COLO668 (cell line): ENCODE data around the gene CNBP.
"Not testable (repeated sequence)": the region's sequence is repeated elsewhere in the genome, so short reads cannot be mapped to it uniquely, and the experiment has no call there.

Source experiments
- DNase-seq: peaks from one replicate; lab custom pipeline; 2025; ENCODE audit not compliant: unreplicated experiment; lab: John Stamatoyannopoulos, UW

CNBP gene

DNA sequence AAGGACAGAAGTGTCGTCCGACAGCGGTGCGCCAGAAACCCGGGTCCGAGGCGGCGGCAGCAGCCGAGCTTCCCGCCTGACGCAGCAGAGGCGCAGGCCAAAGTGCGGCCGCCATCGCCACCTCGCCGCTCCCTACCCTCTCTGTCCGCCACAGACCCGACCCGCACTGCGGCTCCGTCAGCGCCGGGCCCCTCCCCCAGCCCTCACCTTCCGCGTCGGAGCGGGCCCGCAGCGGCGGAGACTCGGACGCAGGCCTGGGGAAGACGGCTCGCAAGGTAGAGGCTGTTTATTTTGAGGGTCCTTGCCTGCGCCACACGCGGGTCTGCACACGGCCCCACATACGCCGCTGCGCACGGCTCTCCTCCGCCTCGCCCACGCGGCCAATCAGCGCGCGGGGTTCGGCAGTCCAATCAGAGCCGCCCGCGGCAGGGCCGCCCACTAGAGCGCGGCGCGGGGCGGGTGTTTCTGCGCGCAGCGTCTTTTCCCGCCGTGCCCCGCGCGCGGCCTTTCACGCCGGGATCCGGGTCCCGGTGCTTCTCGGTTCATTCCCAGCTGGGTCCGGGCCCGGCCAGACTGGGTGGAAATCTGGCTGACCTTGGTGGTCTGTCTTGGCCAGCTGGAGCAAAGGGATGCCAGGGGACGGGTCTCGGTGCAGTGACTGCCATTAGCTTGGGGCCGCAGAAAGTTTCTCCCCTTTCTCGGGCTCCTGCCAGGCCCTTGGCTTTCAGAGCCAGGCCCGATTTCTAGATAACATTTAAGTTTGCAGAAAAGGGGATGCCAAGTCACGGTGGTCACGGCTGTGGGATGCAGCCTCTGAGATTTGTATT, at the start of gene CNBP:
Gene CNBP, minus strand, starts transcription at position 328 of the 827 bp plus-strand sequence. CDS start 12,139 bp downstream, outside the sequence.
- DNase-seq, result peak; percentile 95

DNA sequence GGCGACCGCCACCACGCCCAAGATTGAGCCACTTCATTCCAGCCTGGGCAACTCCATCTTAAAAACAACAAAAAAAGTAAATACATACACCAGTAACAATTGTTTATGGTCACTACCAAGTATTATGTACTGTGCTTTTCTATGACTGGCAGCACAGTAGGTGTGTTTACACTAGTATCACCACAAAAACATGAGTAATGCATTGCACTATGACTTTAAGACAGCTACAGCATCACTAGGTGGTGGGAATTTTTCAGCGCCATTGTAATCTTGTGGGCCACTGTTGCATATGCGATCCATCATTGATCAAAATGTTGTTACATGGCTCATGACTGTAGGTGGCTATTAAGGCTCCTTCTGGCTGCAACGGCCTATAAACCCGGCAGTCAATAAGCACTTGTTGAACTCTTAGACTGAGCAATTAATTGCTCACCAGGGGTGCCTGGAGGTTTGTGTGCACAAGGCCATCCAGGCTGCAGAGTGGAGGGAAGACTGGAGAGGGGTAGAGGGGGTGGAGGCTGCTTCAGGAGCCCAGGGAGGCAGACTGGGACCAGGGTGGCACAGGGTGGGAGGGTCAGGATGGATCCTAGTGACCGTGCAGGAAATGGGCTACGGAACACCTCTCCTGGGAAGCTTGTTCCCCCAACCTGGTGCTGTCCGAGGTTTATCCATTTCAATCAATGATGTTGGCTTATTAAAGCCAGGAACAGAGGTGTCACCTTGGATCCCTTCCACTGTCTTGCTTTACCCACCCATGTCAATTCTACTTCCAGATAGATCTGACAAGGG, 47.8 kb upstream of the CNBP start:
- no peak for DNase-seq

DNA sequence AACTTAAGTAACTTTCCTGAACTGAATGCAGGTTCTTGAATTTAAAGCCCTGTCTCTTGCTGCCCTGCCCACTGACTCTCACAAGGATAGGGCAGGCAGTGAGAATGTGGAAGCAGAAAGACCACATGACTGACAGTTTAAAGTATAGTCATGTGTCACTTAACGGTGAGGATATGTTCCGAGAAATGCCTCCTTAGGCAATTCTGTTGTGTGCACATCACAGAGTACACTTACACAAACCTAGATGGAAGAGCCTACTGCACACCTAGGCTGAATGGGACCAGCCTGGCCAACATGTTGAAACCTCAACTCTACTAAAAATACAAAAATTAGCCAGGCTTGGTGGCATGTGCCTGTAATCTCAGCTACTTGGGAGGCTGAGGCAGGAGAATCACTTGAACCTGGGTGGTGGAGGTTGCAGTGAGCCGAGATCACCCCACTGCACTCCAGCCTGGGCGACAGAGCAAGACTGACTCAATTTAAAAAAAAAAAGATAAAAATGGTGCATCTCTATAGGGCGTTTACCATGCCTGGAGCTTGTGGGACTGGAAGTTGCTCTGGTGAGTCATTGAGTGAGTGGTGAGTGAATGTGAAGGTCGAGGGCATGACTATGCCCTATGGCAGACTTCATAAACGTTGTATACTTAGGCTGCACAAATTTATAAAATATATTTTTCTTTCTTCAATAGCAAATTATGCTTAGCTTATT, 46.8 kb upstream of the CNBP start:
- DNase-seq, result no peak

DNA sequence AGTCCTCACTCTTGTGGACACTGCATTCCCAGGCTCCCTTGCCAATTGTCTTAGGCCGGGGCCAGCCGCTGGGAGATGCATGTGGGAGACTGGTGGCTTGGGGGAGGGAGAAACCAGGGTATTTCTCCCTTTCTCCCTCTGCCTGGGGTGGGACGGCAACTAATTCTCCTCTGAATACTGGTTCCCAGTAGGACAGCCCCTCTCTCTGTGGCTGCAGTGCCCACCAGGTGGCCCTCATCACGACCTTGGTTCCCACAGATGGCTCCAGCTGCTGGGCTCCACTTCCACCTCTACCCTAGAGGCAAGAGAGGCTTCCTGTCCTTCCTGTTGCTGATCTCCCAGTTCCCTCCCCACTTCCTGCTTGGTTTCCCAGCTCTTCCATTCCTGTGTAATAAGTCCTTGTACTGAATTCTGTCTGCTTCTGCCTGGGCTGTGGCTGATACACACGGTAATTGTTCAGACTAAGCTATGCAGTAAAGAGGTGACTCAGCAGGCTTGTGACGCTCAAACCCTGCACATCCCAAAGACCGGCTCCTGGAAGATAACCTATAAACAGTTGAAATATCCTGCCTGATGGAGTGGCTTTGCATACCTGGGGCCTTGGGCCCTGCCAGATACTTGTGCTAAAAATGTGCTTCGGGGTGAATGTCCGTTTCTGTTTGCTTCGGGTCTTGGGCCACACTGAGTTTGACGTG, 45.3 kb upstream of the CNBP start:
- DNase-seq, result no peak

DNA sequence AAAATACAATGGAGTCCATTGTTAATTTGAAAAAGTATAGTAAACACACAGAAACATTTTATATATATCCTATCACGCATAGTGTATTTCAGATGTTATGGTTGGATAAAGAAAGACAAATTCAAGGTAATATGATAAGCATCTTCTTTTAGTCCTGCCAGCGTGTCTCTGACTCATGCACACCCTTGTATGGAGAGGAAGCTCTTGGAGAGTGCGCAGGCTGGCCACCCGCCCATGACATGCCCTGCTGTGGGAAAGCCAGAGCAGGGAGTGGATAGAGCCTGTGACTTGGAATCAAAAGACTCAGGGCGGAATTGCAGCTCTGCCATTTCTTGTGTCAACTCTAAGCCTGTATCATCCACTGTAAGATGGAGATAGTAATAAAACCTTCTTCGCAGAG, 42.7 kb upstream of the CNBP start:
- DNase-seq, result peak; percentile 8

DNA sequence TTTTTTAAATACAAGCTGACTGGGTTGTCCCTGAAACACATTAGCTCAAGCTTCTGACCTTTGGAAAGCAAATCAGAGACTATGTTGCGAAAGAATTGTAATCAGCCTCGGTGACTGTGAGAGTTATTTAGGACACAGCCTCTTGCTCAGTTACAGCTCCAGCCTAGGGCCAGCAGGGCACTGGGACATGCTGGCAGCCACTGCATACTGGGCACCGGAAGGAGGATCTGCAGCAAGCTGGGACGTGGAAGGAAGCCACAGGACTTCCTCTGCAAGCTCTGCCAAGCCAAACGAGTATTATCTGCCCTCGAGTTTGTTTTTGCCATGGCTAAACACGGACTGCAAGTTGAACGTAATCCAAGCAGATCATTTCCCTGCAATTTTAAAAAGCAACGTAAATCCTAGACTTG, 41.3 kb upstream of the CNBP start:
- DNase-seq, result no peak

DNA sequence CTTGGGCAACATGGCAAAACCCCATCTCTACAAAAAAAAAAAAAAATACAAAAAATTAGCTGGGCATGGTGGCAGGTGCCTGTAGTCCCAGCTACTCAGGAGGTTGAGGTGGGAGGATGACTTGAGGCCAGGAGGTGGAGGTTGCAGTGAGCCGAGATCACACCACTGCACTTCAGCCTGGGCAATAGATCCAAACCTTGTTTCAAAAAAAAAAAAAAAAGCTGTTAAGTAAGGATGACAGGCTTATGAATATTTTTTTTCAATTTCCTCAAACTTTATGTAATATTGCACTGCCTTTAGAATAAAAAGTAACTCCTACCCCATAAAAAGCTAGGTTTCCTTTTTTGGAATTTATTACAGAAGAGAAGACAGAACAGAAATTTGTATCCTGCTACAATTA, 40.7 kb upstream of the CNBP start:
- DNase-seq, result not testable (repeated sequence)

DNA sequence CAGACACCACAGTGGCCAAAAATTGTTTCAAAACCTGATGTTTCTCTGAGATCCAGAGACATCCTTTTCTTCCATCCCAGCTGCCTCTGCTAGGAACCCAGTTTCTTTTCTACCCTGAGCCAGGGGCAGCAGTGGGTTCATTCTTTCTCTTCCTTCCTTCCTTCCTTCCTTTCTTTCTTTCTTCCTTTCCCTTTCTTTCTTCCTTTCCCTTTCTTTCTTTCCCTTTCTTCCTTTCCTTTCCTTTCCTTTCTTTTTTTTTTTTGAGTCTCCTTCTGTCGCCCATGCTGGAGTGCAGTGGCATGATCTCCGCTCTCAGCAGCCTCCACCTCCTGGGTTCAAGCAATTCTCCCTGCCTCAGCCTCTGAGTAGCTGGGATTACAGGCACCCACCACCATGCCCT, 35.0 kb upstream of the CNBP start:
- DNase-seq, result no peak

DNA sequence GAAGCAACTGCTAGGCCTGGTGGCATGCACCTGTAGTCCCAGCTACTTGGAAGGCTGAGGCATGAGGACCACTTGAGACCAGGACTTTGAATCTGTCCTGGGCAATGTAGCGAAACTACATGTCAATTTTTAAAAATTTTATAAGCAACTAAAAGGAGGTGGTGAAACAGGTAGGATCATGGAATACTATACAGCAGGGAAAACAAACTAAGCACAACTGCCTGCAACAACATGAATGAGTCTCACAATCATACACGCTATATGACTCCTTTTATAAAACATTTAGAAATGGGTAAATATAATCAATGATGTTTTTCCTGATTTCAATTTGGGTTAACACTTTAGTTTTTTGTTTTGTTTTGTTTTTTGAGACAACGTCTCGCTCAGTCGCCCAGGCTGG, 29.5 kb upstream of the CNBP start:
- DNase-seq, result no peak

DNA sequence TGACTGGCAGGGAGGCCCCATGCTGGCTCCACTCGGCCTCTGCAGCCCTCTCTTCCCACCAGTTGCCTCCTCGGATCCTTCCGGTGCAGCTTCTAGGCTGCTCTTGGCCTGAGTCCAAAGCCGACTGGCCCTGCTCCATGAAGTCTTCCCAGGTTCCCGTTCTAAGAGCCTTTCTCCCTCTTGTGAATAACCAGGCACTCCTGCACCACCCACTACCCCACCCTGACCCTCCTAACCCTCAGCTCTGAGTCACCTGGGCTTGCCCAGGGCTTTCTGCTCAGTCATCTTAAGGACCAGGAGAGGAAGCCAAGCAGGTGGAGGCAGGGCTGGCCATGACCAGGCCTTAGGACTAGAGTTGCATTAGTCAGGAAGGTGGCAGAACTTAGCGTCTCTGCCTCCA, 28.1 kb upstream of the CNBP start:
- DNase-seq, result peak; percentile 35

DNA sequence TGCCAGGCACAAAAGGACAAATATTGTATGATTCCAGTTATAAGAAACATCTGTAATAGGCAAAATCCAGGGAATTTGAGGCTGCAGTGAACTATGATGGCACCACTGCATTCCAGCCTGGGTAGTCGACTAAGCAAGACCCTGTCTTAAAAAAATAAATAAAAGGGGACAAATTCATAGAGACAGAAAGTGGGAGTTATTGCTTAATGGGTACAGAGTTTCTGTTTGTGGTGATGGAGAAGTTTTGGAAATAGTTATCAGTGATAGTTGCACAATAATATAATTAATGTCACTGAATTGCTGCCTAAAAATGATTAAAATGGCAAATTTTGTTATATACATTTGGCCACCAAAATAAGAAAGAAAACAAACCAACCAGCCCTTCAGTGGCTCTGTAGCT, 27.6 kb upstream of the CNBP start:
- no peak for DNase-seq

DNA sequence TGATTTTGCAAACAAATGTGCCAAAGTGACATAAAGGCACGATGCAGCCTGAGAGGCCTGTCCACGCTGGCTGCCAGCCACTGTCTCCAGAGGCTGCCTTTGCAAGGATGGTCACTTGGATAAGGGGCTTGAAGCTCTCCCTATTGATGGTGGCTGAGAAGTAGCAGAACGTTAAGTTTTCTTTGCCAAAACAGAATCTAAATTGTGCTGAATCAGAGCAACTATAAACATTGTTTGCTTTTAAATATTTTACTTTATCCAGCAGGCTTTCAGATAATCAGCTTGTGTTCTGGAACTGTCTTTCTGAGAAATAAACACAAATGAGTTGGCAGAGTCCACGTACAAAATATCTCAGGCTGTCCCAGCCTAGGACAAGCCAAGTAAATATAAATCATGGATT, 23.8 kb upstream of the CNBP start:
- DNase-seq, result no peak

DNA sequence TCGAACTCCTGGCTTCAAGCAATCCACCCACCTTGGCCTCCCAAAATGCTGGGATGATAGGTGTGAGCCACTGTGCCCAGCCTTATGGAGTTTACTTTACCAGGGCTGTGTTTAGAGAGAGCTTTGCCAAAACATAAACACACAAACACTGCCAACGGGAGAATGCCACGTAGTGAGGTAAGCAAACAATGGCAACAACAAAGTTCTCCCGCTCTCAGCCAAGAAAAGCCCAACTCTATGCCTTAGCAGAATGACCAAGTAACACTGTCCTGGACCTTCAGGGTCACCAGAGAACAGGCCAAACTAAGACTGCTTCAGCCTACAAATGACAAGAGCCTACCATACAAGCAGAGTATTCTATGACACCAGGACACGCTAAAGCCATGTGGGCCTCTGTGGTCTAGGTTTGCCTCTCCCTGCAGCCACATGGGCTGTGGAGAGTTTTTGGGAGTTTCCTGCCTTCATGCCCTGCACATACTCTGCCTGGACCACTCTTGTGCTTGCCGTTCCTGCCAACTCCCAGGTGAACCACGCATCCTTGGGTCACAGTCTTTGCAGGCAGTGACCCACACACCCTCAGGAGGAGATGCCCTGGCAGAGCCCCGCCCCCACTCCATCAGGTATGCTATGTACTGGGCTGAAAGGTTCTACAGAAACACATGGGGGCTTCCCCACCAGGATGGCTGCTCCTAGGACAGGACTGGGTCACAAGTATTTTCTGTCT, 21.6 kb upstream of the CNBP start:
- DNase-seq, result no peak

DNA sequence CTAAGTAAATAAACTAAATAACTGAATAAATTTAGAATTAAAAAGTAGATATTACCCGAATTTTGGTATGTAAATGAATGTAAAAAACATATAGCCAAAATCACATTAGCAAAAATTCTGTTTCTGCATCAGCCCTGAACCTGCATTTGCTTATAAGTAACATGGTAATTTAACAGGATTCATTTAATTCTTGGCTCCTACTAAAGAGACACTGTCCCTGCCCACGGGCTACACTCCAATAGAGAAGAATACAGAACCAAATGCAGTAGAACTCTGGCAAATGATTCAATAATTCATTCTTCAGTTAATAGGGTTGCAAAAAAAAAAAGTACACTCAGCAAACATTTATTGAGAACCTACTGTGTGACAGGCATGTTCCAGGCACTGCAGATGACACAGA, 20.8 kb upstream of the CNBP start:
- no peak for DNase-seq

DNA sequence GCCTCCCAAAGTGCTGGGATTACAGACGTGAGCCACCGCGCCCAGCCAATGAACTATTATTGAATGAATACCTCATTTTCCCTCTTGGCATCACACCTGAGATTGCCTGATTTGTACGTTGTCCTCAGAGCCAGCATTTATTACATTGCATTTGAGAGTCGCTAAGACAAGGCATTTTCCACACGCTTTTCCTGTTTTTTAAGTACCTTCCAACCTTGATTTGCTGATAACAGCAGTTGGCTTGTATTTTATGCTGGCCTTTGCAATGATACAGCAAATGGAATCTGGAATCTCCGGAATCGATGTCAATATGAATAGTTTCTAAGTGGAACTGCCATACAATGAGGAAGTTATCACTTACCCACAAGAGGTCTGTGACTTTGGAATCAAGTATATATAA, 15.7 kb upstream of the CNBP start:
- DNase-seq, result no peak

DNA sequence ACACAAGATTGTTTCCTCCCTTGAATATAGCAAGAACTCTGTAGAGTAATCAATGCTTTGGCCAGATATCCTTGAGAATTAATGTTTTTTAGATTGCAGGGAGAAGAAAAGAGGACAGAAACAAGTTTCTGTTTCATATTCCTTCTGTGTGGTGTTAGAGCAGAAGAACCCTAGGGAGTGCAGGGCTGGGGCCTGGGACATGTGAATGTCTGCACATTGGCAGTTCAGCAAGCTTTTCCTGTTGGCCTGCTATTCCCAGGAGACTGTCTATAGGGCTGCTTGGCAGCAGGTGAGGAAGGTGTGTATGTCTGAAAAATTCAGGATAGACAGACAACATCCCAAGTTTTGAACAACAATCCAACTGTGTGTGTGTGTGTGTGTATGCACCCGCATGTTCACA, 13.6 kb upstream of the CNBP start:
- DNase-seq, result no peak

DNA sequence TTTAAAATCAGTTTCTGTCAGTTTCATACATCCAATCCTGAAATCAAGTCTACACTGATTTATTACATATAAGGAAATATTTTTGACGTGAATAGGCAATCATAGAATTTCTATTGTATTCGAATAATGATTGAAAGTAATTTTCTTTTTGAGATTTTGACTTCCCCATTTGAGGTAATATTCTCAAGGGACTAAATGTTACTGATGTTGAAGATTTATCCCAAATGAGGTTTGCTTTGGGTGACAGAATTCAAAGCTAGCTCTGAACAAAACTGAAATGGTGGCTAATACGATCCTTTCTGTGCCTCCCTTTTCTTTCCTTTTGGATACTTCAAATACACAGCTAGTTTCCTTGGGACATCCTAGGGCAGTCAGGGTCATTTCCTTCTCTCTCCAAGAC, 12.9 kb upstream of the CNBP start:
- DNase-seq, result no peak

DNA sequence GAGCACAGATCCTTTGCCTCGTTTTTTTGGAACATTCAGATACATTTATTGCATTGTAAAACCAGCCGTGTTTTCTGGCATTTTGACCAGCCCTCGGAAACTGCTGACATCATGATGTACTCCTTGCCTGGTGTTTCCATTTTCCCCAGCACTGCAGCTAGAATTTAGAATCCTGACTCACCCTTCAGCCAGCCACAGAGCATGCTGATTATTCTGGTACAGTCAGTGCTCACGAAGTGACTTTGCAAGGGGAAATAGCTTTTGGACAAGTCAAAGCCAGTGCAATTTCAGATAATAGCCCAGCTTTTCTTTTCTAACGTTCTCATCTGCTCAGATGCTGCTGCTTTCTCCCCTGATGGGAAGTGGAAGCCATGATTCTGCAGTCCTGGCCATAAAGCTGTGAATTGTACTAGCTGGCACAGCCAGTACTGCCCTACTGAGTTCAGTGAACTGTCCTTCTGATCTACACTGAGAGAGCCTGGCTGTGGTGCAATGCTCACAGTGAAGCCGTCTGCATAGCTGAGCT, 12.1 kb upstream of the CNBP start:
- no peak for DNase-seq

DNA sequence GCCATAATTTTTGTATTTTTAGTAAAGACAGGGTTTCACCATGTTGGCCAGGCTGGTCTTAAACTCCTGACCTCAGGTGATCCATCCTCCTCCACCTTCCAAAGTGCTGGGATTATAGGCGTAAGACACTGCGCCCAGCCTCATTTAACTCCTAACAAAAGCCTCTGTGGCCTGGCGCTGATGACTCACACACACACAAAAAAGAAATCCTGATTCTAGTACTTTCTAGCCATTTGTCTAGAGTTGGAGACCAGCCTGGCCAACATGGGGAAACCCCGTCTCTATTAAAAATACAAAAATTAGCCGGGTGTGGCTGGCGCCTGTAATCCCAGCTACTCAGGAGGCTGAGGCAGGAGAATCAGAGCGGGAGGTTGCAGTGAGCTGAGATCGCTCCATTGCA, 6.1 kb upstream of the CNBP start:
- not testable (repeated sequence) for DNase-seq

DNA sequence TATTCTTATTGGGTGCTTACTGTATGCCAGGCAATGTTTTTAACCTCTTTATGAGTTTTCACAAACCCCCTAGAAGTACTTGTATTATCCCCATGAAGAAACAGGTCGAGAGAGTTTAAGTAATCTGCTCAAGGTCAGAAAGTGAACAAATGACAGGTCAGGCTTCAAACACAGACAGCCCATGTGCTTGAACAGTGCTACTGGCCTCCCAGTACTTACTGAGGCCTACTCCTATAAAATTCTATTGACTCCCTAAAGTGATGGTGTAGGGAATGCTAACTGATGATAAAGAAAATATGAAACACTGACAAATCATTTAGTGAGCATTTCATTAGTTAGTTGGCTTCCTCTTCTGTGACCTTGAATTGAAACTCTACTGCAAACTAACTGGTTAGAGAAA, 4.2 kb upstream of the CNBP start:
- DNase-seq, result no peak
